ENCODE results near the gene D2HGDH. TPM values are rescaled to one million over a fixed set of nuclear protein-coding genes. Genes with fewer than 3 reads are reported as not detected.

D2HGDH gene
- total RNA-seq, 2 experiments from 2014 or later = 39.4 to 42.6 TPM

GRCh38 chr2:241795021-241795999 lies 60.9 kb downstream of the D2HGDH start:
- no peak for ATAC-seq
- H3K27ac Mint-ChIP-seq = no peak overlapping the region
- ChIA-PET POLR2A (interaction anchor here (1.7 kb wide), 1 partner anchor 8 kb away, joined by 5 read pairs; no protein-coding TSS in a partner anchor), CTCF (interaction anchor here (0.8 kb wide), 1 partner anchor 83 kb away, joined by 3 read pairs; no protein-coding TSS in a partner anchor)
- peaks cover 8% of the 10 kb centered on the region for H3K9me3 Mint-ChIP-seq
- no peak for TF ChIP-seq CTCF (IDR thresholded peaks at IDR 0.05)
- intact Hi-C loops (cut with micrococcal nuclease) = no loop called here
- H3K4me1 Mint-ChIP-seq (ENCODE audit: low read depth) = no peaks in the 10 kb centered on the region
- H3K4me3 Mint-ChIP-seq = no peak overlapping the region
- H3K27me3 Mint-ChIP-seq = peaks cover 4% of the 10 kb centered on the region
- H3K36me3 Mint-ChIP-seq (ENCODE audit: low read depth) = peaks cover 2% of the 10 kb centered on the region
- DNase-seq = no peak

GRCh38 chr2:241796209-241796608 lies 61.8 kb downstream of the D2HGDH start:
- Mint-ChIP-seq H3K4me3 (no peak overlapping the region), H3K27me3 (no peaks in the 10 kb centered on the region)

GRCh38 chr2:241796610-241797138 lies 62.2 kb downstream of the D2HGDH start:
- ATAC-seq = no peak
- H3K27me3 Mint-ChIP-seq = no peaks in the 10 kb centered on the region
- DNase-seq = no peak
- H3K36me3 Mint-ChIP-seq (ENCODE audit: low read depth) = no peaks in the 10 kb centered on the region
- no peak for TF ChIP-seq CTCF (IDR thresholded peaks at IDR 0.05)
- H3K27ac Mint-ChIP-seq = no peak overlapping the region
- intact Hi-C loops (cut with micrococcal nuclease) = no loop called here
- H3K4me3 Mint-ChIP-seq = no peak overlapping the region
- no peaks in the 10 kb centered on the region for H3K4me1 Mint-ChIP-seq (ENCODE audit: low read depth)
- ChIA-PET CTCF (interaction anchor here (0.8 kb wide), 1 partner anchor 82 kb away, joined by 3 read pairs; no protein-coding TSS in a partner anchor), POLR2A (no interaction called here)
- H3K9me3 Mint-ChIP-seq = no peaks in the 10 kb centered on the region

More at GRCh38 chr2:241796209-241796608, 61.8 kb downstream of the D2HGDH start:
- Mint-ChIP-seq H3K9me3 (no peaks in the 10 kb centered on the region), H3K36me3 (ENCODE audit: low read depth) (no peaks in the 10 kb centered on the region), H3K4me1 (ENCODE audit: low read depth) (no peaks in the 10 kb centered on the region), H3K27ac (no peak overlapping the region)
- DNase-seq (no peak), ATAC-seq (no peak)
- ChIA-PET CTCF (interaction anchor here (0.8 kb wide), 1 partner anchor 82 kb away, joined by 3 read pairs; no protein-coding TSS in a partner anchor), POLR2A (no interaction called here)
- no peak for TF ChIP-seq CTCF (IDR thresholded peaks at IDR 0.05)
- intact Hi-C loops (cut with micrococcal nuclease) = no loop called here

GRCh38 chr2:241797441-241798080 lies 63.1 kb downstream of the D2HGDH start:
- no peaks in the 10 kb centered on the region for H3K27me3 Mint-ChIP-seq
- intact Hi-C loops (cut with micrococcal nuclease) = no loop called here
- no peak overlapping the region for H3K27ac Mint-ChIP-seq
- ChIA-PET POLR2A (no interaction called here), CTCF (no interaction called here)
- ATAC-seq = no peak
- no peak for TF ChIP-seq CTCF (IDR thresholded peaks at IDR 0.05)
- no peak for DNase-seq
- H3K4me1 Mint-ChIP-seq (ENCODE audit: low read depth) = no peaks in the 10 kb centered on the region
- H3K4me3 Mint-ChIP-seq = no peak overlapping the region
- no peaks in the 10 kb centered on the region for H3K36me3 Mint-ChIP-seq (ENCODE audit: low read depth)
- no peaks in the 10 kb centered on the region for H3K9me3 Mint-ChIP-seq

Measured in activated CD8-positive, alpha-beta T cell treated with anti-CD3 and anti-CD28 coated beads for 36 hours (primary cell).